Loucy (cell line): ENCODE results near the gene HLA-DQA2.

Experiments used
- CTCF ChIP-seq: fragments of 200-600 bp; sonication (generic); conservative IDR thresholded peaks from 2 replicates; pipeline ENCODE4 v1.5.1; 2014; ENCODE audit warnings: mild to moderate bottlenecking, antibody characterized with exemption, low read length
- EZH2phosphoT487 ChIP-seq: fragments of 200-600 bp; IDR thresholded peaks from 2 replicates; pipeline ENCODE4 v1.6.1; 2018; ENCODE audit warnings: antibody characterized with exemption, mild to moderate bottlenecking, moderate library complexity, borderline replicate concordance

- no peak for TF ChIP-seq CTCF
- TF ChIP-seq EZH2phosphoT487 = no peak
Measured at GRCh38 chr6:32761548-32761947, 20.4 kb downstream of the HLA-DQA2 start.
